ENCODE results near the gene TCF7L2. TPM values are rescaled to one million over a fixed set of nuclear protein-coding genes. Genes with fewer than 3 reads are reported as not detected.

The TCF7L2 gene
- total RNA-seq, 1 experiment from 2014 or later: 16.1 TPM

DNA sequence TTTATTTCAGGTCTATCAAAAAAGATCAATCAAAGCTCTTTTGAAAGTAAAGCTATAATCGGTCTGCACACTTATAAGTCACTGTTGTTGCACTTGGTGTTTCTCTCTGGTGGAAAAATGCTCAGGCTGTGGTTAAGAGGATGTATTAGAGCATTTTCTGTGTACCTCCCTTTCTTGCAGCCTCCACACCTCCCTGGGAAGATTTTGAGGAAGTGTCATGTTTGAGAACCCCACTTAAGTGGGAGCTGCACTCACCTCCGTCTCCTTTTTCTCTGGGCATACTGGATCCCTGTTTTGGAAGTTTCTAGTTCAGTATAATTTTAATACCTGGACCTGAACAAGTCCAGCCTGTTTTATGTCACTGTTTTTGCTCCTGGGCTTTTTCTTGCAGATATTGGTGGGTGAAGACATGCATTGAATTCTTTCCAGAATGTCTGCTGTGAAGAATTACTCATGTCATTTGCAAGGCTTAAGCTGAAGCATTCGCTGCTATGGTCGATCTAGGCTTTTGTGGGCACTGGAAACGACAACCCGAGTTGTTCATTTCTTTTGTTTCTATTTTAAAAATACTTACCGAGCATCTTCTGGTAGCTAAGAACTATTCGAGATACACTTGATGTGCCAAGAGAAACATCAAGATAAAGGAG lies 36.6 kb downstream of the TCF7L2 start:
- CTCF ChIA-PET: interaction anchor here (0.6 kb wide), 1 partner anchor 398 kb away, joined by 3 read pairs; no protein-coding TSS in a partner anchor
- H4K20me1 ChIP-seq (ENCODE audit: low read length): 0 out of 2 replicates have a peak, but pooled peaks cover 6% of the 10 kb centered on the region

DNA sequence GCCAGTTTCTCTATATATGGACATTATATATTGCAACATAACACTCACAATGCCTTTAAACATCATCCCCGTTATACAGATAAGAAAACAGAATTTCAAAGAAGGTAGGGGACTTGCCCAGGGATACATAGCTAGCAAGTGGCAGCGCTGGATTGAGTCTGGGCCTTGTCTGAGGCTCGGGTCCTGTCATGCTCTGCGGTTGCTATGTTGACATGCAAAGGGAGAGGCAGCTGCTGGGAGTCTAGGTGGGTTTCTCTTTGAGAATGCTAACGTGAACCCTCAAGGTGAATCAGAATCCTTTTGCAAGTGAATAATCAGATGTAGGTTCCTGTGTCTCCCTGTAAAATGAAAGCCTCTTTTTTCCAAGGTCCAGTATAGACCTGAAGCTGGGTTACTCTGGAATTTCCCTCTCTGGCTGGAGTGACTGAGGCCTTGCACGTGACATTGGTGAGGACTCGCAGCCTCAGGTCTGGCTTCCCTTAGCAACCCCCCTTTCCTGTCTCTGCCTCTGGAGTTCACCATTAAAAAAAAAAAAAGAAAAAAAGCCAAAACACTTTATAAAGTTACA lies 38.9 kb downstream of the TCF7L2 start:
- H2AFZ ChIP-seq (ENCODE audit: low read length): no peak overlapping the region
- ATAC-seq: no peak
- BruUV-seq (replicated peaks): no TSS peak
- H3F3A ChIP-seq (ENCODE audit: low read length, unreplicated experiment): no peaks in the 10 kb centered on the region
- H3K9me3 ChIP-seq (ENCODE audit: low read length): no peaks in the 10 kb centered on the region
- H3K79me2 ChIP-seq (ENCODE audit: low read length): peaks cover 69% of the 10 kb centered on the region
- CTCF ChIA-PET: no interaction called here
- 0 out of 2 replicates have a peak, but pooled peaks cover 6% of the 10 kb centered on the region for H4K20me1 ChIP-seq (ENCODE audit: low read length)
- TF ChIP-seq EZH2phosphoT487 (IDR thresholded peaks at IDR 0.05; ENCODE audit: borderline replicate concordance, low read length) (no peak), EZH2 (IDR thresholded peaks at IDR 0.05; ENCODE audit: low read length, unreplicated experiment) (no peak)
- TF ChIP-seq, protein P1, sequence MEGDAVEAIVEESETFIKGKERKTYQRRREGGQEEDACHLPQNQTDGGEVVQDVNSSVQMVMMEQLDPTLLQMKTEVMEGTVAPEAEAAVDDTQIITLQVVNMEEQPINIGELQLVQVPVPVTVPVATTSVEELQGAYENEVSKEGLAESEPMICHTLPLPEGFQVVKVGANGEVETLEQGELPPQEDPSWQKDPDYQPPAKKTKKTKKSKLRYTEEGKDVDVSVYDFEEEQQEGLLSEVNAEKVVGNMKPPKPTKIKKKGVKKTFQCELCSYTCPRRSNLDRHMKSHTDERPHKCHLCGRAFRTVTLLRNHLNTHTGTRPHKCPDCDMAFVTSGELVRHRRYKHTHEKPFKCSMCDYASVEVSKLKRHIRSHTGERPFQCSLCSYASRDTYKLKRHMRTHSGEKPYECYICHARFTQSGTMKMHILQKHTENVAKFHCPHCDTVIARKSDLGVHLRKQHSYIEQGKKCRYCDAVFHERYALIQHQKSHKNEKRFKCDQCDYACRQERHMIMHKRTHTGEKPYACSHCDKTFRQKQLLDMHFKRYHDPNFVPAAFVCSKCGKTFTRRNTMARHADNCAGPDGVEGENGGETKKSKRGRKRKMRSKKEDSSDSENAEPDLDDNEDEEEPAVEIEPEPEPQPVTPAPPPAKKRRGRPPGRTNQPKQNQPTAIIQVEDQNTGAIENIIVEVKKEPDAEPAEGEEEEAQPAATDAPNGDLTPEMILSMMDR (conservative IDR thresholded peaks at IDR 0.05; ENCODE audit: low read depth, low read length): no peak
- H3K4me1 ChIP-seq (ENCODE audit: insufficient read depth, low read length): no peaks in the 10 kb centered on the region; the same call in 1 of the 2 replicates
- H3K27me3 ChIP-seq (ENCODE audit: low read length): no peaks in the 10 kb centered on the region
- no peak overlapping the region for H3K4me2 ChIP-seq (ENCODE audit: low read length)
- H3K36me3 ChIP-seq (ENCODE audit: low read depth, low read length): no peaks in the 10 kb centered on the region; the same call in 1 of the 2 replicates
- DNase-seq: no peak
- no peak overlapping the region for H3K9ac ChIP-seq (ENCODE audit: low read length)
- no peak overlapping the region for H3K27ac ChIP-seq (ENCODE audit: low read length)
- H3K4me3 ChIP-seq (ENCODE audit: low read length): no peak overlapping the region
- POLR2A ChIA-PET (ENCODE audit: unreplicated experiment): no interaction called here
- intact Hi-C loops (cut with micrococcal nuclease): no loop called here
- no peaks in the 10 kb centered on the region for H3K9me2 ChIP-seq (replicated peaks; ENCODE audit: low read length)

More for the DNA sequence above, 36.6 kb downstream of the TCF7L2 start:
- Histone ChIP-seq H3K9me3 (ENCODE audit: low read length) (no peaks in the 10 kb centered on the region), H3K36me3 (ENCODE audit: low read depth, low read length) (no peaks in the 10 kb centered on the region; the same call in 1 of the 2 replicates), H3K4me2 (ENCODE audit: low read length) (no peak overlapping the region), H3K79me2 (ENCODE audit: low read length) (peaks cover 83% of the 10 kb centered on the region), H2AFZ (ENCODE audit: low read length) (no peak overlapping the region), H3K9ac (ENCODE audit: low read length) (no peak overlapping the region), H3K27me3 (ENCODE audit: low read length) (no peaks in the 10 kb centered on the region), H3K4me1 (ENCODE audit: insufficient read depth, low read length) (no peaks in the 10 kb centered on the region; the same call in 1 of the 2 replicates), H3K9me2 (replicated peaks; ENCODE audit: low read length) (no peaks in the 10 kb centered on the region), H3K27ac (ENCODE audit: low read length) (no peak overlapping the region), H3F3A (ENCODE audit: low read length, unreplicated experiment) (no peaks in the 10 kb centered on the region), H3K4me3 (ENCODE audit: low read length) (no peak overlapping the region)
- no TSS peak for BruUV-seq (replicated peaks)
- POLR2A ChIA-PET (ENCODE audit: unreplicated experiment): no interaction called here
- DNase-seq: no peak
- TF ChIP-seq EZH2phosphoT487 (IDR thresholded peaks at IDR 0.05; ENCODE audit: borderline replicate concordance, low read length) (no peak), EZH2 (IDR thresholded peaks at IDR 0.05; ENCODE audit: low read length, unreplicated experiment) (no peak)
- TF ChIP-seq, protein P1 (conservative IDR thresholded peaks at IDR 0.05; ENCODE audit: low read depth, low read length): no peak
- intact Hi-C loops (cut with micrococcal nuclease): no loop called here
- ATAC-seq: no peak

DNA sequence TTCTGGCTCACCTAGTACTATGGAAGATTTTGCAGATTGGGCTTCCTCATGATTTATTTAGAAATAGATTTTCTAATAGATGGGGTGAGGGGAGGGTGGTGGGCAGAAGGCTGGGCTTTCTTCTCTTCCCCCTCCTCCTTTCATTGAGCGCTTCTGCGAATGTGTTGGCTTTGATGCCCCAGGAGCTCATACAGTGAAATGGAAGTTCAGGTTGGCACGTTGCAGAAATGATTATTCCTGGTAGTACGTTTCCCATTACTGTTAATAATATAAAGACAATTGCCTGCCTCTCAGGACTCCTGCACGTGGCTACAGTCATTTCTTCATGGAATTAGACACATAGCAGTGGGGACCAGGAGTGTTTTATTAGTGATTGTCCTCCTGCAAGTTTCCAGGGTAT lies 39.8 kb downstream of the TCF7L2 start:
- H4K20me1 ChIP-seq (ENCODE audit: low read length): 0 out of 2 replicates have a peak, but pooled peaks cover 1% of the 10 kb centered on the region
- no peak for TF ChIP-seq EZH2 (IDR thresholded peaks at IDR 0.05; ENCODE audit: low read length, unreplicated experiment)
- TF ChIP-seq, protein P1 (conservative IDR thresholded peaks at IDR 0.05; ENCODE audit: low read depth, low read length): no peak
- peaks cover 66% of the 10 kb centered on the region for H3K79me2 ChIP-seq (ENCODE audit: low read length)
- ChIA-PET CTCF (no interaction called here), POLR2A (ENCODE audit: unreplicated experiment) (no interaction called here)
- H3K4me1 ChIP-seq (ENCODE audit: insufficient read depth, low read length): no peaks in the 10 kb centered on the region; the same call in 1 of the 2 replicates
- no peaks in the 10 kb centered on the region for H3K27me3 ChIP-seq (ENCODE audit: low read length)
- H3F3A ChIP-seq (ENCODE audit: low read length, unreplicated experiment): no peaks in the 10 kb centered on the region
- H3K4me2 ChIP-seq (ENCODE audit: low read length): no peak overlapping the region
- ATAC-seq (no peak), DNase-seq (no peak)
- intact Hi-C loops (cut with micrococcal nuclease): no loop called here
- H2AFZ ChIP-seq (ENCODE audit: low read length): no peak overlapping the region
- H3K36me3 ChIP-seq (ENCODE audit: low read depth, low read length): no peaks in the 10 kb centered on the region; the same call in 1 of the 2 replicates
- BruUV-seq (replicated peaks): no TSS peak
- no peak overlapping the region for H3K9ac ChIP-seq (ENCODE audit: low read length)
- H3K27ac ChIP-seq (ENCODE audit: low read length): no peak overlapping the region
- no peak overlapping the region for H3K4me3 ChIP-seq (ENCODE audit: low read length)
- H3K9me2 ChIP-seq (replicated peaks; ENCODE audit: low read length): no peaks in the 10 kb centered on the region
- H3K9me3 ChIP-seq (ENCODE audit: low read length): no peaks in the 10 kb centered on the region

Data from PC-3 (cell line).